NK-92 (cell line): ENCODE data around the gene EML6.

Experiments used
- DNase-seq: peaks from one replicate; lab custom pipeline; 2025; ENCODE audit not compliant: unreplicated experiment; lab: John Stamatoyannopoulos, UW

Gene EML6

DNA sequence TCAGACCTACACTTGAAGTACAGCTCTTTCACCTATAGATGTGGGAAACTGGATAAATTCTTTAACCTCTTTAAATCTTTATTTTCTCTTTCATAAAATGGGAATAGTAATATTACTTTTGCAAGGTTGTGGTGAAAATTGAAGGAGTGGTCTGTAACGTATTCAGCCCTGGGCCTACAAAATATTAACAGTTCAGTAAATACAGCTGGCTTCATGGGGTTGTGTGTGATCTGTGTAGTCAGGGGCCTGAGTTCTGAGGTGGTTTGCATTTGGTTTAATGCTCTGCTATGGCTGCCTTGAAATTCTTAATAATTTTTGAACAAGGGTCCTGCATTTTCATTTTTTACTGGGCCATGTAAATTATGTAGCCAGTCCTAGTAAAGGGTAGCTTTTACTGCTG is 16.8 kb upstream of the EML6 start:
- no peak for DNase-seq

DNA sequence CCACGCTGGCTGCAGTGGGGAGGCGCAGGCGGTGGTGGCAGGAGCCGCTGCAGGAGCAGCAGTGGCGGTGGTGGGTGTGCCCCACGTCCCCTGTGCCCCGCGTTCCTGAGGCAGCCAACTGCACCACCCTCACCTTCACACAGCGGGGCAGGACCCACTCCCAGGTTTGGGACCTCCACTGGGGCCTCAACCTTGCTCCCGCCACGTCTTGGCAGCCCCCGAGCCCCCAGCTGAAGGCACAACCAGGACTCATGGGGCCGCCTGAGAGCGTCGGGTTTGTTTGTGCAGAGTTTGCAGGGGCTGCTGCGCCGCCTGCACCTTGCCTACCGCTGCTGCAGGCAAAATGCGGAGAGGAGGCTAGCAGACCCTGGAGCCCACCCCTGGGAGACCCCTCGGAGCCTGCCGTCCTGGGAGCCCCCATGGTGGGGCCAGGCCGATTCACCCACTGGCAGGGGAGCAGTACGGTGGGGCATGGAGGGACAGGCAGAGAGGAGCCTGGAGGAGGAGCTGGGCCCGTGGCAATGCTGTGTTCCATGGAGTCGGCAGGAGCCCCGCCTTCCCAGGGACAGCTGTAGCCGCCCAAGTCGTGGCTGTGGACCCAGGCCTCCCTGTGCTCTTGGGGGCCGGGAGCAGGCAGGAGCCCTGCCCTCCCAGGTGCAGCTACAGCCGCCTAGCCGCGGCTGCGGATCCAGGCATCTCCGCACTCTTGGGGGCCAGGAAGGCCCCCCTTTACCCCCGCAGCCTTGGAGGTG is 14.7 kb upstream of the EML6 start:
- no peak for DNase-seq

- no peak for DNase-seq
Observed at GRCh38 chr2:54709336-54709809, 14.1 kb upstream of the EML6 start.

GRCh38 chr2:54710216-54710615 is 13.2 kb upstream of the EML6 start:
- no peak for DNase-seq

GRCh38 chr2:54712516-54712915 is 10.9 kb upstream of the EML6 start:
- no peak for DNase-seq

DNA sequence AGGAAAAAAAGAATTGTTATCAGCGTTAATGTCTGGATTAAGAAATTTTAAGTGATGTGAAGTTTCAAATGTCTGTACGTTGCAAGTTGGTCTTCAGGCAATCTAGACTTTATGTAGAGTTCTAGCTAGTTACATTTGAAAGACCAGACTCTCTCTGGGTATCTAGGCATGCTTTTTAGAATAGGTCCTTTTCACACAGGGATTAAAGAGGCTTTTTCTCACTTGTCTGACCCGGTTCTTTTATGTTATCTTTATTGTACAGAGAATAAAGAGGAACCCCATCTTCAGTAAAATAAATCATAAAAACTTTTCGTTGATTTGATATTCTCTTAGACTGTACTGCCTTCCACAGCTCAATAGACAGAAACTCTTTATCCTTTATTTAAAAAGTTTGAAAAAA is 8.5 kb upstream of the EML6 start:
- no peak for DNase-seq

- DNase-seq, result no peak
Observed at GRCh38 chr2:54716375-54716774, 7.1 kb upstream of the EML6 start.

DNA sequence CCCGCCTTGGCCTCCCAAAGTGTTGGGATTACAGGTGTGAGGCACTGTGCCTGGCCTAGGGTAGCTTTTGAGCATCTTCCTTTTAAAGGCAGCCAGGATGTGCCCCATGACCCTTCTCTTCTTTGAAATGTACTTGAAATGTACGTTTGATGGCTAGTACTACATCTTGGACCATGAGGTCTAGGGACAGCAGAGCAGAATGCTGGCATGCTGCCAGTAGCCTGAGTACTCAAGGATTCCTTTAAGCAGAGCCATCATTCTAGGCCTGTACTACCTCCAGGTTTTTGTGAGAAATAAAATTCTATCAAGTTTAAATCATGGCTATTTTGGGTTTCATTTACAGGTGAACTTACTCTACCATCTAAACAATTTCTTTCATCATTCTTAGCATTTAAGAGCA is 2.9 kb upstream of the EML6 start:
- DNase-seq, result no peak

- no peak for DNase-seq
Observed at GRCh38 chr2:54722641-54723040, 821 bp upstream of the EML6 start.

- no peak for DNase-seq
Observed at GRCh38 chr2:54723996-54724559, 616 bp downstream of the EML6 start.

DNA sequence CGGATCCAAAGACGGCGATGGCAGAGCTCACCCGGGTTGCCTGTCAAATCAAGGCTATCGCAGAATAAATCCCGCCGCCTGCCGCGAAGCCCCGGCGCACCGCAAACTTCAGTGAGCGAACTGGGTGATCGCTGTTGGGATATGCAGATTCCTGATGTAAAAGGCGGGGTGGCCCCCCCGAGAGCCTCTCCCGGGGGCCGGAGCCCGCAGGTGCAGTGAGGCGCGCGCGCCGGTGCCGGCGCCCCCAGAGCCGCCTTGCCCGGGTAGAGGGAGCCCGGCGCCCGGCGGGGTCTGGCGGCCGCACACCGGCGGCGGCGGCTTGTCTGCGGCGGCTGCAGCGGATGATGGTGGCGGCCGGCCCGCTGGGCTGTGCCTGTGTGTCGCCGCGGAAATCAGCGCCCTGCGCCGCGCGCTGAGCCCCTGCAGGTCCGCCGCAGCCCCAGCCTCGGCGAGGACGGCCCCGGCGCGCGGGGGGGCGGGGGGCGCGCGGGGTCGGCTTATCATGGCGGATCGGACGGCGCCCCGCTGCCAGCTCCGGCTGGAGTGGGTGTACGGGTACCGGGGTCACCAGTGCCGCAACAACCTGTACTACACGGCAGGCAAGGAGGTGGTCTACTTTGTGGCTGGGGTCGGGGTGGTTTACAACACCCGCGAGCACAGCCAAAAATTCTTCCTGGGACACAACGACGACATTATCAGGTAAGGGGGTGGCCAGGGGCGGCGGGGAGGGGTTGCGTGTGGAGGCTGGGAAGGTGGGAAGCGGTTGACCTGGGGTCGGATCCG is 1.3 kb downstream of the EML6 start:
- DNase-seq, result no peak

DNA sequence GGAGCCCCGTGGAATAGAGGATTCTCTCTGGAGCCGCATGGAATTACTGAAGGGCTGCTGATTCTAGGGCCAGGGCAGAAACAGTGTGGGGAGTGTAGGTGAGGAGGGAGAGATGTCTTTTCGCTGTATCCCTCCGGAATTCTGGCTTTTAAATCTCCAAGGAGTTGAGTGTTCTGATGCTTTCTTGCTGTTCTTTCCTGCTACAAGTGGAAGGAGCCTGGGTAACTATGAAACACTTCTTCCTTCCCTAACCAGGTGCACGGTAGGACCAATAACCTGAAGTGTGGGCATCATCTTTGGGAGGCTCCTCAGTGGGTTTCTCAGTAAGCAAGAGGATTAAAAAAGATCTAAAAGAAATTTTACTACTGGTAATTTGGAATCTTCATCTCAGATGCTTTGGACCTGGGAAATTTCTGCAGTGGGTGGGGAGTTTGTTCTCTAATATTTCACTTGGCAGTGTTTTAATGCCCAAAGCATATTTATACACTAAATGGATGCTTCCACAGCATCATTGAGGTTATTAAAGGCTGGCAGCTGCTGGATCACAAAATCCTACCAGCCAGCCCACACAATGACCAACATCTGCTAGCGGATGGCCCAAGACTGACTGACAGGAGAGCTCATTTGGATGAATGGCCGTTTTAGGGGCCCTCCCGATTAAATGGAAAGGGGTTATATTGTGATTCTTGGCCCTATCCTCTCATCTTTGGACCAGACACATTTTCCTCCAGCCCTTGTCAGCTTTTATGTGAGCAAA is 2.1 kb downstream of the EML6 start:
- DNase-seq, result no peak

GRCh38 chr2:54726431-54726830 is 3.0 kb downstream of the EML6 start:
- no peak for DNase-seq

DNA sequence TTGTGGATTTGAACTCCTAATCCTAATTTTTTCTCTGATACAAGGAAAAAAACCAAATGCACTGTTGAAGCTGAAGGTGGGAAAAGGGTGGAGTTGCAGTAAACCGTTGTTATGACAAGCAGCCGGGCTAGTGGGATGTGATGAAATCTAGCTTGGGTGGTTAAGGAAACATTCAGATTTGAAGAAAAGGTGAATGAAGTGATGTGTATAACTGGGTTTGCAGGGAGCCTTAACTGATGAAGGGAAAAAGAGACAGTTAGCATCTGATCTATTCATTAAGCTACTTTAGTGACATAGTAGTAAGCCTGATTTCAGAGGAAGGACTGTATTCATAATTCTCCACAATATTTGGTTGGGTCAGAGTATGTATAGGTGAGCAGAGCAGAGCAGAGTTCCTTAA is 3.5 kb downstream of the EML6 start:
- DNase-seq, result no peak

- DNase-seq, result no peak
Observed at GRCh38 chr2:54728669-54729120, 5.2 kb downstream of the EML6 start.

DNA sequence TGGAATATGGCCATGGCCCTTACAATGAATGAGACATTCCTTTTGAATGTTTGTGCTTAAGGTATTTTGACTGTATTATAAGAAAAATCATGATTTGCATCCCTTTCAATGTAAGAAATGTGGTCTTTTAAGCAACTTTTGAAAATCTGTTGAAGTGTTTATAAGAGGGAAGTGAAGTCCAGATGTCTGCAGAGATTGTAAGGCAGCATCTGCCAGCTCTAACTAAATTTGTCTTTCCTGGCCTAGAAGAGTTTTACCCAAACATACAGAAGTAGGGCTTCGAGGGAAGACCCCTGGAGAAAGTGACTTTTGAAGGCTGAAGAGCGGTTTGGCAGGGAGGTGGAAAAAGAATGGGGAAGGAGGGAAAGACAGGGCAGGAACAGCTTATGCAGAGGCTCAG is 12.2 kb downstream of the EML6 start:
- DNase-seq, result no peak

GRCh38 chr2:54738281-54738680 is 14.8 kb downstream of the EML6 start:
- DNase-seq, result no peak

DNA sequence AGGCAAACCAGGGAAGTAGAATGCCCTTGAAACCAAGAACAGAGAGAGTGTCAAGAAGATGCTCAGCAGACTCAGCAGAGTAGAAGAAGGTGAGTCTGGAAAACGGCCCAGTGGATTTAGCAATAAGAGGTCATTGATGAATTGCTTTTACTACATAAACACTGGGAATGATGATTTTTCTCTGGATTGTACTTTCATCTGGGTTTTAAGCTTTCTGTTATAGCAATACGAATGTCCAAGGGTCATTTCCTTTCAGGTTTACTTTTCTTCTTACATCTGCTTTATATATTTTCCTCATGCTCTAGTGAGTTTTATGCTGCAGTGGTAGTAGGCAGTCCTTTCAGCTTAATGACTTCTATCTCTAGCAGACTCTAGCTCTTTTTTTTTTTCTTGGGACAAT is 16.9 kb downstream of the EML6 start:
- no peak for DNase-seq

GRCh38 chr2:54741250-54741649 is 17.8 kb downstream of the EML6 start:
- no peak for DNase-seq

DNA sequence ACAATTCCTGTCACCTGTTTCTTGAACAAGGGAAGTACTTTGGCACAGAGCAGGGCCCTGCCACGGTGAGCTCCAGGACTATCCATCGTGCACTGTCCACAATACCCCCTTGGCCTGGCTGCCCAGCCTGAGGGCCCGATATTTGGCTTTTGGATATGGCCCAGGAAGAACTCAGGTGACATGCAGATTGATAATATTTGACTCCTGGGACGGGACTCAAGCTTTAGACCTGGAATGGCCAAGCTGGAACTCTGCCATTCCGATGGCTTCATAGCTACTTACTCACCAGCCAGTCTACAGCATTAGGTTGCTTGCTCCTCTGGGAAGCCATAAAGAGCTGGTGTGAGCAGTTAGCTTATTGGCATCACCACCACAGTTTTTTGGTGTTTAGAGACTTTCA is 26.6 kb downstream of the EML6 start:
- DNase-seq, result no peak

DNA sequence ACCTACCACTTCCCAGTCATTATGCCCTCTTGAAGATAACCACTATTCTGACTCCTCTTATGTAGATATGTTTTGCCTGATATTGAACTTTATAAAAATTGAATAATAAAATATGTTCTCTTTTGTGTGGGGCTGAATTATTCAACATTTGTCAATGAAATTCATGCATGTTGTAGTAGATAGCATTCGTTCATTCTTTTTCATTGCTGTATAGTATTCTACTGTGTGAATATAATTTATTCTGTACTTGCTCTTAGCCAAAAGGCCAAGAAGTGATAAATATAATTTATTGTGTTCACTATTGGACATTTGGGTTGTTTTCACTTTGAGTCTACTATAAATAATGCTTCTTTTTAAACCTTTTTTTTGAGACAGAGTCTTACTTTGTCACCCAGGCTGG is 29.0 kb downstream of the EML6 start:
- DNase-seq, result no peak
